Gastrocnemius medialis (tissue), 4 donors: ENCODE results near the gene PTPRN2.

Source experiments
- CTCF ChIP-seq, 5 experiments: fragments of 450-650 bp in 3 of 5; fragments of 200-600 bp in 2 of 5; sonication (generic) in 2 of 5; IDR thresholded peaks in 4 of 5; conservative IDR thresholded peaks in 1 of 5; 1 replicate in 4 of 5; 2 replicates in 1 of 5; pipeline ENCODE4 v1.5.1; 2016 to 2019; ENCODE audit warnings: antibody characterized with exemption in 5 of 5, mild to moderate bottlenecking in 3 of 5, moderate library complexity in 3 of 5
- POLR2A ChIP-seq, 2 donors: fragments of 450-650 bp; IDR thresholded peaks; one replicate each; pipeline ENCODE4 v1.6.1; 2017; ENCODE audit warnings: antibody characterized with exemption in 2 of 2, mild to moderate bottlenecking in 2 of 2, moderate library complexity in 2 of 2

- TF ChIP-seq POLR2A (IDR thresholded peaks at IDR 0.05), result no peak
- TF ChIP-seq CTCF (IDR thresholded peaks at IDR 0.05 in 4 of 5, conservative IDR thresholded peaks at IDR 0.05 in 1 of 5), result no peak
These were observed 843.7 kb downstream of the PTPRN2 start for GRCh38 chr7:157743781-157744525.
